ENCODE results near the gene TEX22.

Gene TEX22

GRCh38 chr14:105365101-105365500 lies 33.2 kb upstream of the TEX22 start:
- in situ Hi-C loops (cut with HindIII; ENCODE audit: low pct_ligation_motif_present, low sequenced_read_pairs) = no loop called here
- peaks cover 4% of the 10 kb centered on the region for H3K36me3 ChIP-seq (replicated peaks)

DNA sequence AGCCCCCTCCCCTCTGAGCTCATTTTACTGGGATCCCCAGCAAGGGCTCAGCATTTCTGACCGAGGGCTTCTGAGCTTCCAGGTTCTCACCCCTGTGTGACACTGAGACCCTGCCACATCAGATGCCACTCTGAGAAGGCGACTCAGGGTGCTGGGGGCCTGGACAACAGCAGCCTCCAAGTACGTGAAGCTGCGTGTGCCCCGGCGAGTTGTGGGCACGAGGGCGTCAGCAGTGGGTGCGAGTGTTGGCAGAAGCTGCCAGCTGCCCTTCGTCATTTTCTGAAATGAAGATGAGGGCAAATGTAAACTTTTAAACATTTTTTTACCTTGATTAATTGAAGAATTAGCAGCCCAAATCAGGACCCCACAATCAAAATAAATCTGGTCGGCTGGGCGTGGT lies 32.7 kb upstream of the TEX22 start:
- in situ Hi-C loops (cut with HindIII; ENCODE audit: low pct_ligation_motif_present, low sequenced_read_pairs) = no loop called here
- H3K27me3 ChIP-seq (replicated peaks) = no peaks in the 10 kb centered on the region
- H3K4me3 ChIP-seq (ENCODE audit: low read depth, low read length) = no peak overlapping the region
- H3K27ac ChIP-seq = no peak overlapping the region
- no peak for DNase-seq
- TF ChIP-seq, protein P1, sequence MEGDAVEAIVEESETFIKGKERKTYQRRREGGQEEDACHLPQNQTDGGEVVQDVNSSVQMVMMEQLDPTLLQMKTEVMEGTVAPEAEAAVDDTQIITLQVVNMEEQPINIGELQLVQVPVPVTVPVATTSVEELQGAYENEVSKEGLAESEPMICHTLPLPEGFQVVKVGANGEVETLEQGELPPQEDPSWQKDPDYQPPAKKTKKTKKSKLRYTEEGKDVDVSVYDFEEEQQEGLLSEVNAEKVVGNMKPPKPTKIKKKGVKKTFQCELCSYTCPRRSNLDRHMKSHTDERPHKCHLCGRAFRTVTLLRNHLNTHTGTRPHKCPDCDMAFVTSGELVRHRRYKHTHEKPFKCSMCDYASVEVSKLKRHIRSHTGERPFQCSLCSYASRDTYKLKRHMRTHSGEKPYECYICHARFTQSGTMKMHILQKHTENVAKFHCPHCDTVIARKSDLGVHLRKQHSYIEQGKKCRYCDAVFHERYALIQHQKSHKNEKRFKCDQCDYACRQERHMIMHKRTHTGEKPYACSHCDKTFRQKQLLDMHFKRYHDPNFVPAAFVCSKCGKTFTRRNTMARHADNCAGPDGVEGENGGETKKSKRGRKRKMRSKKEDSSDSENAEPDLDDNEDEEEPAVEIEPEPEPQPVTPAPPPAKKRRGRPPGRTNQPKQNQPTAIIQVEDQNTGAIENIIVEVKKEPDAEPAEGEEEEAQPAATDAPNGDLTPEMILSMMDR (IDR thresholded peaks at IDR 0.05; ENCODE audit: low read depth, low read length, missing control alignments) = no peak
- peaks cover 4% of the 10 kb centered on the region for H3K36me3 ChIP-seq (replicated peaks)

More at GRCh38 chr14:105365101-105365500, 33.2 kb upstream of the TEX22 start:
- Histone ChIP-seq H3K27ac (no peak overlapping the region), H3K27me3 (replicated peaks) (no peaks in the 10 kb centered on the region), H3K4me3 (ENCODE audit: low read depth, low read length) (no peak overlapping the region)
- no peak for DNase-seq
- TF ChIP-seq, protein P1 (IDR thresholded peaks at IDR 0.05; ENCODE audit: low read depth, low read length, missing control alignments) = no peak

DNA sequence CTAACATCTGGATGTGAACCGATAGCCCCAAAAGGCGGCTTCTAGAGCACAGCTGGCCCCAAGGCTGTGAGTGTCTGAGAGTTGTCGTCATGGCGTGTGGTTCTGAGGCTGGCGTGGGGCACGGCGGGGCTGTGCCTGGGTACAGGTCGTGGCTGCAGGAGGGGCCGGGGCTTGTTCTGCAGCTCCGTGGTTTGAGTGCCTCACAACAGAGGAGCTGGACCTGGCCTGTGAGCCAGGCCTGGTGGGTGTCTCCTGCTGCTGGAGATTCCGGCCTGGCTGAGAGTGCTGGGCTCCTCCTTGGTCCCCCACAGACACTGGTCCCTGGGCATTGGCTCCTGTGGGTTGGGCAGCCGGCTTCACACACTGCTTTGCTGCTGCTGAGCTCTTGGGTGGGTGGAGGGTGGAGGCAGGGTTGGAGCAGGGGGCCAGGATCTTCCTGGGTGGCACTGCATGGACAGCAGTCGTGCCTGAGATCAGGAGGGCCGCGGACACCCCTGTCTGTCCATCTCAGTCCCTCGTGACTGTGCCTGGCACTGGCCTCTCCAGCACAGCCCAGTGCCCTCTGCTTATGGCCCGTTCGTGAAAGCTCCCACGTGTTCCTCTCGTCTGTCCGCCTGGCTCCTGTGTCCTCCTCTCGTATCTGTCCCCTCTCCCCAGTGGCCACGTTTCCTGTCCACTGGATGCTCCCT lies 31.8 kb upstream of the TEX22 start:
- no peak for DNase-seq
- in situ Hi-C loops (cut with HindIII; ENCODE audit: low pct_ligation_motif_present, low sequenced_read_pairs) = no loop called here
- Histone ChIP-seq H3K27me3 (replicated peaks) (no peaks in the 10 kb centered on the region), H3K4me3 (ENCODE audit: low read depth, low read length) (no peak overlapping the region), H3K27ac (no peak overlapping the region), H3K36me3 (replicated peaks) (no peaks in the 10 kb centered on the region)
- TF ChIP-seq, protein P1 (IDR thresholded peaks at IDR 0.05; ENCODE audit: low read depth, low read length, missing control alignments) = no peak

- in situ Hi-C loops (cut with HindIII; ENCODE audit: low pct_ligation_motif_present, low sequenced_read_pairs) = no loop called here
- Histone ChIP-seq H3K27me3 (replicated peaks) (no peaks in the 10 kb centered on the region), H3K4me3 (ENCODE audit: low read depth, low read length) (no peak overlapping the region), H3K27ac (no peak overlapping the region), H3K36me3 (replicated peaks) (no peaks in the 10 kb centered on the region)
- DNase-seq = no peak
- TF ChIP-seq, protein P1 (IDR thresholded peaks at IDR 0.05; ENCODE audit: low read depth, low read length, missing control alignments) = no peak
Observed at GRCh38 chr14:105367116-105368031, 31.0 kb upstream of the TEX22 start.

DNA sequence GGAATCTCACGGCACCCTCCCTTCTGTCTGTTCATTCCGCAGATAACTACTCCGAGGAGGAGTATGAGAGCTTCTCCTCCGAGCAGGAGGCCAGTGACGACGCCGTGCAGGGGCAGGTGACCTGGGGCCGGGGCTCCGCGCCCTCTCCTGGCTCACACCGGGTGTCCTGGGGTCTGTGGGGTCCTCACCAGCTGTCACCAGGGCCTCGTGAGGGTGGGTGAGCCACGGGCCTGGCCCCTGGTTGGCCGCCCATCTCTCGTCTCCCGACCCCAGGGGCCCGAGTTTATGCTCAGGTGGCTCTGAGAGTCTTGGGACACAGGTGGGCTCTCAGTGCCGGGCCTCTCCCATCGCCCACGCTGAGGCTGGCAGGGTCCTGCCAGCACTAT lies 30.3 kb upstream of the TEX22 start:
- no peaks in the 10 kb centered on the region for H3K36me3 ChIP-seq (replicated peaks)
- H3K4me3 ChIP-seq (ENCODE audit: low read depth, low read length) = no peak overlapping the region
- H3K27ac ChIP-seq = no peak overlapping the region
- TF ChIP-seq, protein P1 (IDR thresholded peaks at IDR 0.05; ENCODE audit: low read depth, low read length, missing control alignments) = no peak
- no peak for DNase-seq
- in situ Hi-C loops (cut with HindIII; ENCODE audit: low pct_ligation_motif_present, low sequenced_read_pairs) = no loop called here
- no peaks in the 10 kb centered on the region for H3K27me3 ChIP-seq (replicated peaks)

Data from brain microvascular endothelial cell (primary cell).